Measurements from ENCODE around the gene GAK.

The GAK gene

GRCh38 chr4:964346-965025 lies 32.4 kb upstream of the GAK start:
- DNase-seq (ENCODE audit: low read depth in 2 of 2), result no peak

GRCh38 chr4:963276-964225 lies 31.4 kb upstream of the GAK start:
- no peak for DNase-seq (ENCODE audit: low read depth in 2 of 2)

- DNase-seq (ENCODE audit: low read depth in 2 of 2), result no peak
Measured at GRCh38 chr4:962231-963208, 30.4 kb upstream of the GAK start.

GRCh38 chr4:961351-962230 lies 29.5 kb upstream of the GAK start:
- DNase-seq (ENCODE audit: low read depth in 2 of 2), result no peak

GRCh38 chr4:960636-961350 lies 28.7 kb upstream of the GAK start:
- no peak for DNase-seq (ENCODE audit: low read depth in 2 of 2)

GRCh38 chr4:960140-960635 lies 28.1 kb upstream of the GAK start:
- no peak for DNase-seq (ENCODE audit: low read depth in 2 of 2)

- no peak for DNase-seq (ENCODE audit: low read depth in 2 of 2)
Measured at GRCh38 chr4:959338-960139, 27.4 kb upstream of the GAK start.

- no peak for DNase-seq (ENCODE audit: low read depth in 2 of 2)
Measured at GRCh38 chr4:958696-959337, 26.7 kb upstream of the GAK start.

GRCh38 chr4:958314-958665 lies 26.2 kb upstream of the GAK start:
- no peak for DNase-seq (ENCODE audit: low read depth in 2 of 2)

- no peak for DNase-seq (ENCODE audit: low read depth in 2 of 2)
Measured at GRCh38 chr4:957581-958313, 25.6 kb upstream of the GAK start.

- DNase-seq (ENCODE audit: low read depth in 2 of 2), result no peak
Measured at GRCh38 chr4:957231-957580, 25.1 kb upstream of the GAK start.

GRCh38 chr4:956531-957230 lies 24.6 kb upstream of the GAK start:
- DNase-seq (ENCODE audit: low read depth in 2 of 2), result no peak

- no peak for DNase-seq (ENCODE audit: low read depth in 2 of 2)
Measured at GRCh38 chr4:955931-956381, 23.8 kb upstream of the GAK start.

GRCh38 chr4:955161-955921 lies 23.2 kb upstream of the GAK start:
- DNase-seq (ENCODE audit: low read depth in 2 of 2), result no peak

GRCh38 chr4:954211-955020 lies 22.3 kb upstream of the GAK start:
- DNase-seq (ENCODE audit: low read depth in 2 of 2), result no peak

GRCh38 chr4:953574-953915 lies 21.4 kb upstream of the GAK start:
- no peak for DNase-seq (ENCODE audit: low read depth in 2 of 2)
